NCI-H2227 (cell line): Measurements from ENCODE around the gene SDF4.

Experiments
- DNase-seq: peaks from one replicate; lab custom pipeline; 2025; ENCODE audit not compliant: unreplicated experiment; lab: John Stamatoyannopoulos, UW

SDF4 gene

GRCh38 chr1:1168451-1169411 is 63.1 kb downstream of the SDF4 start:
- no peak for DNase-seq

GRCh38 chr1:1167841-1168450 is 63.9 kb downstream of the SDF4 start:
- DNase-seq: no peak

- DNase-seq: no peak
Measured at GRCh38 chr1:1167398-1167821, 64.4 kb downstream of the SDF4 start.
